ENCODE measurements around the gene FOXK1.

Gene FOXK1

DNA sequence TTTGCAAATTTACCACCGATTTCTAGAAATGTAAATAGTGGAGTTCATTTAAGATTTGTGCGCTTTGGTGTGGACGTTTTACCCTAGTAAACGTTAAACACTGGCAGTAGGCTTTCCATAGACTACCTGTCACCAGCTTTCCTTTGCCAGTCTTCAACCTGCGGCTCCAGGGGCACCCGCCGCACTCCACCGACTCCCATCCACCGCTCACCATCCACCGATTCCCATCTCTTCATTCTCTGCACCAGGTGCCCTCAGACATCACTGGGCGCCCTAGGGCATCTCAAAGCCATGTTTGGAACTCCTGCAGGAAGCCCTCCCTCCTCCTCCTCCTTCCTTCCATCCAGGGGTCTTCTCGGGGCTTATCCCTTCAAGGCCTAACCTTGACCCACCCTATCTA lies 91.9 kb downstream of the FOXK1 start:
- TF ChIP-seq, protein P1, sequence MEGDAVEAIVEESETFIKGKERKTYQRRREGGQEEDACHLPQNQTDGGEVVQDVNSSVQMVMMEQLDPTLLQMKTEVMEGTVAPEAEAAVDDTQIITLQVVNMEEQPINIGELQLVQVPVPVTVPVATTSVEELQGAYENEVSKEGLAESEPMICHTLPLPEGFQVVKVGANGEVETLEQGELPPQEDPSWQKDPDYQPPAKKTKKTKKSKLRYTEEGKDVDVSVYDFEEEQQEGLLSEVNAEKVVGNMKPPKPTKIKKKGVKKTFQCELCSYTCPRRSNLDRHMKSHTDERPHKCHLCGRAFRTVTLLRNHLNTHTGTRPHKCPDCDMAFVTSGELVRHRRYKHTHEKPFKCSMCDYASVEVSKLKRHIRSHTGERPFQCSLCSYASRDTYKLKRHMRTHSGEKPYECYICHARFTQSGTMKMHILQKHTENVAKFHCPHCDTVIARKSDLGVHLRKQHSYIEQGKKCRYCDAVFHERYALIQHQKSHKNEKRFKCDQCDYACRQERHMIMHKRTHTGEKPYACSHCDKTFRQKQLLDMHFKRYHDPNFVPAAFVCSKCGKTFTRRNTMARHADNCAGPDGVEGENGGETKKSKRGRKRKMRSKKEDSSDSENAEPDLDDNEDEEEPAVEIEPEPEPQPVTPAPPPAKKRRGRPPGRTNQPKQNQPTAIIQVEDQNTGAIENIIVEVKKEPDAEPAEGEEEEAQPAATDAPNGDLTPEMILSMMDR (IDR thresholded peaks at IDR 0.05; ENCODE audit: low read depth, low read length, missing control alignments), result no peak
- in situ Hi-C loops (cut with HindIII; ENCODE audit: low sequenced_read_pairs), result no loop called here
- no peak for DNase-seq (ENCODE audit: low read depth)
- no peak overlapping the region for H3K4me3 ChIP-seq (ENCODE audit: low read depth, low read length)

DNA sequence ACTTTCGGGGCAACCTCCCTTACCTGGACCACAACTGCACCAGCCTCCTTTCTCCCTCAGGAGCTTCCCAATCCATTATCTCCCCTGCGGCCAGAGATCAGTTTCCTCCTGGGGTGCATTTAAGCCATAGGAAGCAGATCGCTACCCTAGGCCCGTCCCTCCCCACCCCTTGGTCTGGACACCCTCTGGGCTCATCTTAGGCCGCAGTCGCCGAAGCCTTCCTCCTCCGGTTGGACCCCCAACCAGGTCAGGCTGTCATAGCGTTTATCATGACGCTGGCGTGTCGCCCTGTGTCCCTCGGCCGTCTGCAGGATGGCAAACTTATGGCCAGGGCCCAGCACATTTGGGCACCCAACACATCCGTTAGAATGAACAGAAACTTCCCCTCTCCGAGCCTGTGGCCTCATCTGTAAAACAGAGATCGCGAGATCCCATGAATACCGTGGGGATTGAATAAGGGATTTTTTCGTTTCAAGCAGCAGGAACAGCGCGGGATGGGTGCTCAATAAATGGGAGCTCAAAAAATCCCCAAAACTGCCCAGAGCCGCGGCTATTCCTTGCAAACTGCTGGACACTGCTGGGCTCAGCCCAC lies 92.7 kb downstream of the FOXK1 start:
- TF ChIP-seq, protein P1 (IDR thresholded peaks at IDR 0.05; ENCODE audit: low read depth, low read length, missing control alignments), result no peak
- peak overlapping the region; percentile 98 for H3K4me3 ChIP-seq (ENCODE audit: low read depth, low read length)
- in situ Hi-C loops (cut with HindIII; ENCODE audit: low sequenced_read_pairs), result no loop called here
- DNase-seq (ENCODE audit: low read depth), result peak; percentile 53

DNA sequence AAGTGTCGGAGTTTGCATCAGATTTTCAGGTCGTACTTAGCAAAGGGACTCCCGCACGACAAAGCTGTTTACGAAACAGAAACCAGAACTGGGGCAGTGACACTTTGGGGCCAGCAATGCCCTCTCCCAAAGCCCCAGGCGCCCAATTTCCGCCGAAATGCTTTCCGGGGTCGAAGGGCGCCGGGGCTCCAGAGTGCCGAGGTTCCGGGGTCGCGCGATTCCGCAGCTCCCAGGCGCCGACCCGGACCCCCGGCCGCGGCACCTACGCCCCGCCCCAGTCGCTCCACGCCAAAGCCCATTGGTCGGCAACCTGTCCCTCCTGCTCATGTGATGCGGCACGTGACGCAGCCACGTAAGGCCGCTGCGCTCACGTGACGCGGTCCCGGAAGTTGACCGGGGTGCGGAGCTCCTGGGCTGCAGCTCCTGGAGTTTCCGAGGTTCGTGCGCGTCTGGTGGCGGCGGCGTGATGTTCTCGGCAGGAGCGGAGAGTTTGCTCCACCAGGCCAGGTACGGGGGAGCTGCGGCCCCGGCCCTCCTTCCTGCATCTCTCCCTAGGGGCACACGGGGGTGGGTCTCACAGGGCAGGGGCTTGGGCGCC lies 93.3 kb downstream of the FOXK1 start, which contains the start of gene AP5Z1:
TSS of gene AP5Z1 (plus strand) at position 374 of the 598 bp plus-strand sequence. CDS start at position 467, 93 bp downstream.
- peak within 1 kb of the TSS; percentile 98 for H3K4me3 ChIP-seq (ENCODE audit: low read depth, low read length)
- TF ChIP-seq, protein P1 (IDR thresholded peaks at IDR 0.05; ENCODE audit: low read depth, low read length, missing control alignments), result no peak
- in situ Hi-C loops (cut with HindIII; ENCODE audit: low sequenced_read_pairs), result no loop called here
- peak; percentile 89 for DNase-seq (ENCODE audit: low read depth)

DNA sequence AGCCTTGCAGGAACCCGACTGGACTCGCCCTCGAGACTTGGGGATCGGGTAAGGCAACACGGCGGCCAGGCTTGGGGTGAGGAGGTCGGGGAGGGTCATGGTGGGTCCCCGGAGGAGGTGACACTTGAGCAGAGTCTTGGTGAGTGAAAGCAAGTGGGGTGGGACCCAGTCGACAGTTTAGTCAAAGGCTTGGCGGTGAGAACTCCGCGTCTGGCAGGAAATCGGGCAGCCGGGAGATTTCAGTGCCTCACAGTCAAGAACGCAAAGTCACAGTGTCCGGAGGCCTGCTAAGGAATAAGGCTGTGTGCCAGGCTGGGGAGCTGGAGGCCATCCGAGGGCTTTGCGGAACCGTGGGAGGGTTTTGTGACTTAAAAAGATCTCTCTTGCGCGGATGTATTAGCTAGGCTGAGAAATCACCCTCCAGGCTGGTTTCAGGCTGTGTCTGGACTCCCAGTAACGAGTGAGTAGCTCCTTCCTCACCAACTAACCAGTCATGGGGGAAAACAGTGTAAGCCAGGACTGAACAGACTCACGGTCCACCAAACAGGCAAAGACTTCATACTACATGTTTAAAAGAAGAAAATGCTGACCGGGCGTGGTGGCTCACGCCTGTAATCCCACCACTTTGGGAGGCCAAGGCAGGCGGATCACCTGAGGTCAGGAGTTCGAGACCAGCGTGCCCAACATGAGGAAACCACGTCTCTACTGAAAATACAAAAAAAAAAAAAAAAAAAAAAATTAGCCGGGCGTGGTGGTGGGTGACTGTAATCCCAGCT lies 93.9 kb downstream of the FOXK1 start:
- in situ Hi-C loops (cut with HindIII; ENCODE audit: low sequenced_read_pairs), result no loop called here
- H3K4me3 ChIP-seq (ENCODE audit: low read depth, low read length), result peak overlapping the region; percentile 98
- no peak for DNase-seq (ENCODE audit: low read depth)
- TF ChIP-seq, protein P1 (IDR thresholded peaks at IDR 0.05; ENCODE audit: low read depth, low read length, missing control alignments), result no peak

DNA sequence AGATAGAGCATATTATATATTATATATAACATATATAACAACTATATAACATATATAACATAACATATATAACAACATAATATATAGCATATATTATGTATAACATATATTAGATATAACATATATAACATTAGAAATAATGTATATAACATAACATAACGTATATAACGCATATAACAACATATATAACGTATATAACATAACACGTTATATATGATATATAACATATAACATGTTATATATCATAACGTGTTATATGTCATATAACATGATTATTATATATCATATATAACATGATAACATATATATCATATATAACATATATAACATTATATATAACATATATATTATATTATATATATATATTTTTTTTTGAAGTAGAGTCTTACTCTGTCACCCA lies 97.0 kb downstream of the FOXK1 start:
- in situ Hi-C loops (cut with HindIII; ENCODE audit: low sequenced_read_pairs), result no loop called here
- TF ChIP-seq, protein P1 (IDR thresholded peaks at IDR 0.05; ENCODE audit: low read depth, low read length, missing control alignments), result no peak
- no peak for DNase-seq (ENCODE audit: low read depth)
- H3K4me3 ChIP-seq (ENCODE audit: low read depth, low read length), result no peak overlapping the region

DNA sequence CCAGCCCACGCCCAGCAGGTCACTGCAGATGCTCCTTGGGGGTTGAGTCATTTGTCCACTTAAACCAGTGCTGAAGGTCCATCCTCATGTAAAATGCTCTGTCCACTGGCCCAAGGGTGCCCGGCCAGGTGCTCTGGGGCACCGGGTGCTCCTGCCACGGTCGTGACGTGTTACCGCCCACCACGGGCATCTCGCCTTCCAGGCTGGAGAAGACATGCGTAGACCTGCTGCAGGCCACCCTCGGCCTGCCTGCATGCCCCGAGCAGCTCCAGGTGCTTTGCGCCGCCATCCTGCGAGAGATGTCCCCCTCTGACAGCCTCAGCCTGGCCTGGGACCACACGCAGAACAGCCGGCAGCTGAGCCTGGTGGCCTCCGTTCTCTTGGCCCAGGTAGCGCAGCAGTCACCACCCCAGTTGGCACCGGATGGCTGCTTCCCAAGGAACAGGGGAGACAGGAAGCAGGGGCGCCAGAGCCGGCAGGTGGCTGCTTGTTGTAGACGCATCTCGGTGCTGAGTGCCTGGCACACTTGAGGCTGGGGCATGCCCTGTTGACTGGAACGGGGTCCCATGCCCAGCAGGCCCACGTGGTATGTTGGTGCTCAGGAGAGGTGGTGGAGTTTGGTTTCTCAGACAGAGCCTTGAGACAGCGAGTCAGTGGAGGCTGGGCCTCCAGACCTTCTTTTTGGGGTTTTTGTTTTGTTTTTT lies 99.4 kb downstream of the FOXK1 start:
- no peak for DNase-seq (ENCODE audit: low read depth)
- no peak overlapping the region for H3K4me3 ChIP-seq (ENCODE audit: low read depth, low read length)
- TF ChIP-seq, protein P1 (IDR thresholded peaks at IDR 0.05; ENCODE audit: low read depth, low read length, missing control alignments), result no peak
- in situ Hi-C loops (cut with HindIII; ENCODE audit: low sequenced_read_pairs), result no loop called here

All from astrocyte of the cerebellum (primary cell).